Measurements from ENCODE around the gene CLEC4D.
"Not testable (repeated sequence)": the region's sequence is repeated elsewhere in the genome, so short reads cannot be mapped to it uniquely, and the experiment has no call there.

The CLEC4D gene

DNA sequence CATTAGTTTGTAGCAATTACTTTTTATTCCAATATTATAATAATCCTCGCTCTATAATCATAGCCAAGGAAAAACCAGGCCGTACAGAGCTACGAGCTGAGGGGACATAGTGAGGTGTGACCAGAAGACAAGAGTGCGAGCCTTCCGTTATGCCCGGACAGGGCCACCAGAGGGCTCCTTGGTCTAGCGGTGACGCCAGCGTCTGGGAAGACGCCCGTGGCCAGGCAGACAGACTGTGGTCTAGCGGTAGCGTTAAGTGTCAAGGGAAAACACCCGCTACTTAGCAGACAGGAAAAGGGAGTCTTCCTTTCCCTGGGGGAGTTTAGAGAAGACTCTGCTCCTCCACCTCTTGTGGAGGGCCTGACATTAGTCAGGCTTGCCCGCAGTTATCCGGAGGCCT lies 24.5 kb downstream of the CLEC4D start:
- DNase-seq: not testable (repeated sequence)

DNA sequence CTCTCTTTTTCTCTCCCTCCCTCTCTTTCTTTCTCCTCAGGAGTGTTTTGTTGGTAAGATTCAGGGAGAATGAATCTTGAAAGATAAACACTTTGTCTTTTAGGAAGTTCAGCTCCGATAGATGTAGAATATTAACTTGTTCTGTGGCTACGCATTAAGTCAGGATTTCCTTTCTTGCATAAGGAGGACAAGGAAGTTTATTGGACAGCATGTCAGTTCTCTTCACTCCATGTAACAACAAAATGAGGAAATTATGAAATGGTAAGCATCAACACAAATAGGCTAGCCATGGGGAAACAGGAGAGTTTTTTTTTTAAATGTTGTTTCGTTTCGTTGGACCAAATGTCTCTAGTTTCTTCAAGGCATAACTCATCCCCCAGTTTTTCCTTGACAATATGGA lies 27.5 kb downstream of the CLEC4D start, which contains the start of gene CLEC4E:
CLEC4E (minus strand) TSS at position 75 of the 400 bp plus-strand sequence. CDS start 108 bp downstream, outside the sequence.
- DNase-seq: not testable (repeated sequence)

DNA sequence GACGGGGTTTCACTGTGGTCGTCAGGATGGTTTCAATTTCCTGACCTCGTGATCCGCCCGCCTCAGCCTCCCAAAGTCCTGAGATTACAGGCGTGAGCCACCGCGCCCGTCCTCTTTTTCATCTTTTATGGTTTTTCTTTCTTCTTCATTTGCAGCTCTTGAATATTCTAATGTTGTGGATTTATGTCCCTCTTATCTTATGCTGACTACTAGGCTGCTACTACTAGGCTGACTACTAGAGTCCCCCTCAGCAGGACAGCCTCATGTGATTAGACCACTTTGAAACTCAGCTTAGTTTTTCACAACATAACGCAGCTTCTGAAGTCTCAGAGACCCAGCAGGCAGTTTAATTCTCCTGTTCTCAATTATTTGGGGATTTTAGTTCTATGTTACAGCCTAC lies 28.3 kb downstream of the CLEC4D start:
- DNase-seq: no peak

DNA sequence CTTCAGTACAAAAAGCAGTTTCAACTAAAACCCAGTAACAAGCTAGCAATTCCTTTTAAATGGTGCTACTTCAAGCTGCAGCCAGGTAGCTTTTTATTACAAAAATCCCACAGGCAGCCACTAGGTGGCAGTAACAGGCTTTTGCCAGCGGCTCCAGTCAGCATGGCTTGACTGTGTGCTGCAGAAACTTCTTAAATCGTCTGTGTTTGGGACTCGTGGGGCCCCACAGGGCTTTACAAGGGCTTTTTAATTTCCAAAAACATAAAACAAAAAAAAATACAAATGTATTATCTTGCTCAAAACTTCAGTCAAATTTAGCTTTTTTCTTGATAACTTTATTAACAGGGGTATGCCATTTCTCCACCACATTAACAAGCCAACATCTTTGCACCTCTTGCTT lies 31.0 kb downstream of the CLEC4D start:
- peak; percentile 88 for DNase-seq

DNA sequence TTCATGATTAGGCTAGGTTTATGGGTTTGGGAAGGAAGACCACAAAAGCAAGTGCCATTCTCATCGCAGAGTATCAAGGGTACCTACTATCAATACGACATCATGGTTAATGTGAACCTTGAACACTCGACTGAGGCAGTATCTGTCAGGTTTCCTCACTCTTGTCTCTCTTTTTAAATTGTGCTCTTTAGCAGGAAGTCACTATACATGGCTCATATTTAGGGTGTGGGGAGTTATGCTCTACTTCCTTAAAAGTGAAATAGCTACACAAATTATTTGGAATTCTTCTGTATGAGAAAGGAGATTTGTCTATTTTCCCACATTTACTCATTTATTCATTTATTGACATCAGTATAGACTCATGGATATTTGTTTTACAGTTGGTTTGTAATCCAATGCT lies 33.3 kb downstream of the CLEC4D start:
- no peak for DNase-seq

DNA sequence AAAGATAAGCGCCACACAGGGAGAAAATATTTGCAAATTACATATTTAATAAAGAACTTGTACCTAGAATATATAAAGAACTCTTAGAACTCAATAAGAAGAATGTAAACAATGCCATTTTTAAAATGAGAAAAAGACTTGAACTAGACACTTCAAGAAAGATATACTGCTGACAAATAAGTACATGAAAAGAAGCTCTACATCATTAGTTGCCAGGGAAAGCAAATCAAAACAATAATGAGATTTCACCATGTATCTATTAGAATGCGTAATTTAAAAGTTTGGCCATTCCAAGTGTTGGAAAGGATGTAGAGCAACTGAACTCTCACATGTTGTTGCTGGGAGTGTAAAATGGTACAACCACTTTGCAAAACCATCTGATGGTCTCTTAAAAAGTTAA lies 34.3 kb downstream of the CLEC4D start:
- no peak for DNase-seq

DNA sequence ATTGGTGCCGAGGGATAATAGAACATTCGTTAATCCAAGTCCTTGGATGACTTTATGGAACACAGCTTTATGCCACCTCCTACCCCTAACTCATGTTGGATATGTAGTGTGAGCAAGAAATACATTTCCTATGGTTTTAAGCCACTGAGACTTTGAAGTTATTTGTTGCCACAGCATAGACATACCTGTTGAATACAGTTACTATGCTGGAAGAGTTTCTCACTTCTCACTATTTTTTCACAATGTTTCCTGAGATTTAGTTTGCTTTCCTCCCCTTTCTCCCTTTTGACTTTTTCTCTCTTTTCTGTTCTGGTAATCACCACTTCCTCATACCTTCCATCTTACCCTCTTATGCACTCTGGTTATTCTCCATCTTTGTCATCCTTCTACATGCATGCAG lies 34.9 kb downstream of the CLEC4D start:
- no peak for DNase-seq

DNA sequence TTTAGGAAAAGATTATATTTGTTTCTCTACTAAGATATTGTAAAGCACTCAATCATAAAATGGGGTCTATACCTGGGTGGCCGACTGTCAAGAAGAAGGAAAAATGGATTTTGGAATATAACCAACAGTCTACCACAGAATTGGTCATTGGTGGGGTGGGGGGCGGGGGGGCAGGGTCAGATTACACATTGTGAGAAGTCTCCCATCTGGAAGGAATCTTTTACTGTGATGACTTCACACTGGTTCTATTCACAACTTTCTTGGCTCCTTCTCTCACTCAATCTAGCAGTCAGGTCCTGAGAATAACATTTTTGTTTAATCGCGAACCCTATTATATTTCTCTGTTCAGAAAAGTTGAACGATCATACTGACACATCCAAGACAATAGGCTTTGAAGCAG lies 36.1 kb downstream of the CLEC4D start:
- no peak for DNase-seq

DNA sequence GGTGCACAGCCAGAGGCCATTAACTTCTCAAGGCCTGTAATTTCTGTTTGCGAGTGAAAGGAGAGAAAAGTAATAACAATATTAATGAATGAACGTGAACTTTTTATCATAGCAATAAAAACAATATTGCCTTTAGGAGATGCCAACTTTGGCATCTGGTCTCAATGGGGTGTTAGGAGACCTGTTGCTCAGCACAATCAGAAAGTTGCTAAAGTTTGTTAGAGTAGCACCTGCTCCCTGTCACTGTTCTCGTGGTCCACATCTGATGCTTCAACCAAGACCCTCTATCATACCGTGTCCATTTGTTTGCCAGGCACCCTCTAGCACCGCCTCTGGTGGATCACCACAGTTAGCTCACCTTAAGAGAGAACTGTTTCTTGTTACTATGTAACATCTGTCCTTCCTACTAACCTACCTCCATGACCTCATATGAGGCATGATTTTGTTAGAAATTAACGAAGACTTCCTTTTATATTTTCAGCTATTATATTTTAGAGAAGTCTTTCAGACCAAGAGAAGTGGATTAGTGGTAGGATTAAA lies 39.9 kb downstream of the CLEC4D start:
- DNase-seq: no peak

DNA sequence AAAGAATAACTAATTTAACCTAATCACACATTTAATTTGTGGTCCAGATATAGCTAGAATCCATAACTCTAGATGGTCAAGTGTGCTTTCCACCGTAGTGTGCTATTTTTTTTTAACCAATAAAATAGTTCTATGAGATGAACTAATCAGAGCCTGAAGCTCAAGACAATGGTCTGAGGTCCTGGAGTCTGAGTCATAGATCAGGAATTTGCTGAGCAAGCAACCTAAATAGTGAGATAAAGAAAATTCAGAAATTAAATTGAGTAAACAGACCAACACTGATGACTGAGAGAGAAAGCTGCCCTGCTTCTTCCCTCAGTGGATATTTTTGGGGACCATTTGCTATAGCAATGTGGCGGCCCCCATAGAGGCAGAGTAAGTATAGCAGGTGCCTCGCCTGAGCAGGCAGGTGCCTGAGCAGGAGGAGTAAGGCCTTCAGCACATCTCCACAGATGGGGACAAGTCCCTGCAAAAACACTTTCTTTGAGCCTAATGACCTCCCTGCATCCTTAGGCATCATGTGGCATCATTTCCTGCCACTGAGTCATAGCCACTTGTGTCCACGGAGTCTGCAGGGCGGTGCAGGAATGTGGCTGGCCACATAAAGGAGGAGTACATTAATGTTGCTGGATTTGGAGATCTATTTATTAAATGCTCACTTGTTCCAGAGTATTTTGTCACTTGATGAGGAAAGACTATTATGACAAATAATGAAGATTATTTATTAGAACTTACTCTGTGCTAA lies 41.3 kb downstream of the CLEC4D start:
- no peak for DNase-seq

DNA sequence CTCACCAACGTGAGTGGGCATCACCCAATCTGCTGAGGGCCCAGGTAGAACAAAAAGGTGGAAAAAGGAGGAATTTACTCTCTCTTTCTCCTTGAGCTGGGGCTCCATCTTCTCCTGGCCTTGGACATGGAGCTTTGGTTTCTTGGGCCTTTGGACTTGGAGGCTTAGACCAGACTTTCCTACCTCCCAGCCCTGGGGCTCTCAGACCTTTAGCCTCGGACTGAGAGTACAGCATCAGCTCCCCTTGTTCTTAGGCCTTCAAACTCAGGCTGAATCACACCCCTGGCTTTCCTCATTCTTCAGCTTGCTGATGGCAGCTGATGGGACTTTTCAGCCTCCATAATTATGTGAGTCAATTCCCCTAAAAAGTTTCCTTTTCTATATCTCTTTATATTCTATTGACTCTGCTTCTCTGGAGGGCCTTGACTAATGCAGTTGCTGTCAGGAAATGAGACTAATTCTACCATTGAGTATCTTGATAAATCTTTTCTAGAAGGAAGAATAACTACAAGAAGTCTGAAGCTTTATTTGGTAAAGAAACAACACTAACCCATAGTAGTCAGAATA lies 43.3 kb downstream of the CLEC4D start:
- no peak for DNase-seq

DNA sequence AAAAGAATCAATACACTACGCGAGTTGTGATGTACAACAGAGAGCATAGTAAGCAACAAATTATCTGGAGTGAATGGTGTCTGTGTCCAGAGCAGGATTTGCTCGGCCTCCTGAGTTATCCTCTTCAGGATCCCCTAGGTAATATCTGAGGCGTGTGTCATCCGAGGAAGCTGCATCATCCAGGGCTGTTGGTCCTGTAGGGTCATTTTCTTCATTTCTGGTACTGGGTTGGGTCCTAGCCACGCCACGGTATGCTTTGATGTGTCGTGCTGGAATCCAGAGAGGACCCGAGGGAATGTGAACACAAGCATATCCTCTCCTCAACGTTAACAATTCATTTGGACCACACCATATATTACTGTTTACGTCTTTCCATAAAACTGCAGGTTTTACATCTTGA lies 46.4 kb downstream of the CLEC4D start:
- no peak for DNase-seq

DNA sequence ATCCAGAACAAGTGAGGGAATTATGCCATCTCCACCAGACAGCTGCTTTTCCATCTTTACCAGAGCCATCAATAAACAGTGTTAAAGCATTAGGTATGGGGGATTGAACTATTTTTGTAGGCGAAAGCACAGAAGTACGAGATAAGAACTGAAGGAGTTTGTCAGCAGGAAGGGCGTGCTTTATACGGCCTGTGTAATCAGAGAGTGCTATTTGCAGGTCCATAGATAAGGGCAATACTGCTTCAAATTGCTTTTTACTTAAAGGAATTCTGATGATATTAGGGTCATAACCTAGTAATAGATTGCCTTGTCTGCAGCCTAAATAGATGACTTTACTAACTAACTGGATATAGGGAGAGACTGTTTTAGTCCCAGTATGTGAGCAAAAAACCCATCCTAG lies 47.7 kb downstream of the CLEC4D start:
- DNase-seq: no peak

DNA sequence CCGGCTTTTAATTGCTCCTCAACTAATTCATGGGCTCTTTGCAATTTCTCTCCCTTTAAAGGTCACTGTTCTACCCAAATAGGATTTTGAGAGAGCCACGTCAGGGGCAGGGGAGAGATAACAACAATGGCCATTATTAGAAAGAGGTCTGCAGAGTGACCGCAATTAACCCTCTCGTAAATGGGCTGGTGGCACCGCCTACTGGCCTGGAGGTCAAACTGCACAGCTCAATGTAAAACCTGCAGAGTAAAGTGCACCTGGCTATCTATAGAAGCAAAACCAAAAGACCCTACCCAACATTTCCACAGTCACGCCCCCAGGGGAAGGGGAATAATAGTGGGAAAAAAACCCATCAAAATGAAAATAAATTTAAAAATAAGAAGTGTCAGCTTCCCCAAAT lies 49.0 kb downstream of the CLEC4D start:
- DNase-seq: no peak

DNA sequence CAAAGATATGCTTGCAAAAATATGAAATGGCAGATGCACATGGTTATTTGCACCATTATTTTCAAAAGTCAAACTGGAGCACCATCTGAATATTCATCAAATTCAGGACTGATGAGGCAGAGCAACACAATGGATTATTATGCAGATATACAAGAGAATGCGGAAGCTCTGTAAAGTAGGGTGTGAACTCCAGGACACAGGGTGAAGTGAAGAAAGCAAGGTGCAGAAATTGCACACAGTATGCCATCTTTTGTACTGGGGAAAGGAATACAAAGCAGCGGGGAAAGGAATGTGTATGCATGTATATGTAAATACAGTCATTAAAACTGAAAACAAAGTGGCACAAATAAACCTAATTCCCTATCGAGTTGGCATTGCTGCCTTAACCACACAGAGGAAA lies 50.1 kb downstream of the CLEC4D start:
- no peak for DNase-seq

DNA sequence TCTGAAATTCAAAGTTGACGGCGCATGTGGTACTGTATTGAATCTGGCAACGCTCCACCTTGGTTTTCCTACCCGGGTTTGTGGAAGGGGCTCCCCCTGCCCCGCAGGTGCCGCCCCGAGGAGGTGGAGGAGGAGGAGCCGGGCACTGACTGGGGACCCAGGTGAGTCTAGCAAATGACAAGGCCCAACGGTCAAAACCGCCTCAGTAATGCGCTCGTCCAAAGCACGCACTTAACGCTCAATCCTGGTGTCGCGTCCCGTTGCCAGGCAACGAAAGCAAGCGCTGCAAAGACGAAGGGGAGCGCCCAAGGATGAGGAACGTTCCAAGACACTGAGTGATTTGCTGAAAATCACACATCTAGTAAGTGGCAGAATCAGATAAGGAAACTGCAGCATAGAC lies 51.4 kb downstream of the CLEC4D start:
- DNase-seq: no peak

DNA sequence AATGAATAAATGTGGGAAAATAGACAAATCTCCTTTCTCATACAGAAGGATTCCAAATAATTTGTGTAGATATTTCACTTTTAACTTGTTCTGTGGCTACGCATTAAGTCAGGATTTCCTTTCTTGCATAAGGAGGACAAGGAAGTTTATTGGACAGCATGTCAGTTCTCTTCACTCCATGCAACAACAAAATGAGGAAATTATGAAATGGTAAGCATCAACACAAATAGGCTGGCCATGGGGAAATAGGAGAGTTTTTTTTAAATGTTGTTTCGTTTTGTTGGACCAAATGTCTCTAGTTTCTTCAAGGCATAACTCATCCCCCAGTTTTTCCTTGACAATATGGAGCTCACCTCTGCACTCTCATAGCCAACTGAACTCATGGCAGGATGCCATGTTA lies 52.7 kb downstream of the CLEC4D start:
- not testable (repeated sequence) for DNase-seq

DNA sequence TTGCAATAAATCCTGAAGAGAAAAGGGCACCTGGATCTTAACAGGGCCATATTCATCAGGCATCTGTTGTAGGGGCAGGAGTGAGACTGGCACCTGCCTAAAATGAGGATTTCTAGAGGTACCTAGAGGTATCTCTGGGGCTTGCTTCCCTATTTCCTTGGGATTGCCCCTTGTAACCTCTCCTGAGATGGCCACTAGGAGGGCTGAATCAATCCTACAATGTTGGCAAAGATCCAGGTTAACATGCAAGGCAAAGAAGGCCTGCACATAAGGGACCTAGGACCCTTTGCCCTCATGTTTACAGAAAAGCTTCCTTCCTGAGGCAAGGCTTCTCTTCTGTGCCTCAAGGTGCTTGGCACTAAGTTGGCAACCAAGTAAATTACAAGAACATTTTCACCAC lies 53.2 kb downstream of the CLEC4D start:
- no peak for DNase-seq
